Measurements from ENCODE around the gene TPRX1. TPM values are rescaled to one million over a fixed set of nuclear protein-coding genes. Genes with fewer than 3 reads are reported as not detected.
"Not testable (repeated sequence)": the region's sequence is repeated elsewhere in the genome, so short reads cannot be mapped to it uniquely, and the experiment has no call there.

The TPRX1 gene
- total RNA-seq, 2 experiments from 2014 or later: not detected

DNA sequence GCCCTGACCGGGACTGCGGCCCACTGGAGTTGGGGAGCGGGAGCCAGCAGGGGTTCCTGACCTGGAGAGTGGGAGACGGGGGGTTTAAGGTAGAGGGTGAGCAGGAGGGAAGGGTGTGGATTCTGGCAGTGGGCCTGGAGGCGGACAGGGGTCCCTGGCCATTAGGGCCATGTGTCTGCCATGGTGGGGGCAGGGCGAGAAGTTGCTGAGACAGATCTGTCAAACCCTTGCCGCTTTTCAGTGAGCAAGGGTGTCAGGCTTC, 38.1 kb downstream of the TPRX1 start:
- TF ChIP-seq, protein P1, sequence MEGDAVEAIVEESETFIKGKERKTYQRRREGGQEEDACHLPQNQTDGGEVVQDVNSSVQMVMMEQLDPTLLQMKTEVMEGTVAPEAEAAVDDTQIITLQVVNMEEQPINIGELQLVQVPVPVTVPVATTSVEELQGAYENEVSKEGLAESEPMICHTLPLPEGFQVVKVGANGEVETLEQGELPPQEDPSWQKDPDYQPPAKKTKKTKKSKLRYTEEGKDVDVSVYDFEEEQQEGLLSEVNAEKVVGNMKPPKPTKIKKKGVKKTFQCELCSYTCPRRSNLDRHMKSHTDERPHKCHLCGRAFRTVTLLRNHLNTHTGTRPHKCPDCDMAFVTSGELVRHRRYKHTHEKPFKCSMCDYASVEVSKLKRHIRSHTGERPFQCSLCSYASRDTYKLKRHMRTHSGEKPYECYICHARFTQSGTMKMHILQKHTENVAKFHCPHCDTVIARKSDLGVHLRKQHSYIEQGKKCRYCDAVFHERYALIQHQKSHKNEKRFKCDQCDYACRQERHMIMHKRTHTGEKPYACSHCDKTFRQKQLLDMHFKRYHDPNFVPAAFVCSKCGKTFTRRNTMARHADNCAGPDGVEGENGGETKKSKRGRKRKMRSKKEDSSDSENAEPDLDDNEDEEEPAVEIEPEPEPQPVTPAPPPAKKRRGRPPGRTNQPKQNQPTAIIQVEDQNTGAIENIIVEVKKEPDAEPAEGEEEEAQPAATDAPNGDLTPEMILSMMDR (IDR thresholded peaks at IDR 0.05): no peak
- H3K27ac Mint-ChIP-seq: no peak overlapping the region
- no peaks in the 10 kb centered on the region for H3K27me3 Mint-ChIP-seq
- peaks cover 3% of the 10 kb centered on the region for H3K4me1 Mint-ChIP-seq (ENCODE audit: low read depth)
- no peak for DNase-seq
- no peak for ATAC-seq
- H3K9me3 Mint-ChIP-seq: no peaks in the 10 kb centered on the region
- CTCF ChIA-PET: interaction anchor here (0.6 to 3.1 kb wide), 8 partner anchors 9 to 54 kb away, joined by 3 to 15 read pairs (median 6); partner anchors contain the start of genes EHD2 and NOP53
- no peak overlapping the region for H3K4me3 Mint-ChIP-seq
- intact Hi-C loops (cut with micrococcal nuclease): no loop called here
- POLR2A ChIA-PET: interaction anchor here (0.9 to 1.7 kb wide), 3 partner anchors 8 to 14 kb away, joined by 4 to 7 read pairs (median 4); no protein-coding TSS in a partner anchor
- no peaks in the 10 kb centered on the region for H3K36me3 Mint-ChIP-seq (ENCODE audit: low read depth)

- H3K9me3 Mint-ChIP-seq: no peaks in the 10 kb centered on the region
- no peaks in the 10 kb centered on the region for H3K36me3 Mint-ChIP-seq (ENCODE audit: low read depth)
- DNase-seq (peak; percentile 61), ATAC-seq (peak; percentile 69)
- H3K27me3 Mint-ChIP-seq: no peaks in the 10 kb centered on the region
- no peak overlapping the region for H3K27ac Mint-ChIP-seq
- TF ChIP-seq, protein P1 (IDR thresholded peaks at IDR 0.05): peak; percentile 54
- H3K4me3 Mint-ChIP-seq: no peak overlapping the region
- CTCF ChIA-PET: interaction anchor here (0.6 to 3.1 kb wide), 10 partner anchors 10 to 337 kb away, joined by 3 to 15 read pairs (median 5); partner anchors contain the start of genes EHD2 and NOP53
- intact Hi-C loops (cut with micrococcal nuclease): no loop called here
- POLR2A ChIA-PET: interaction anchor here (0.6 to 0.9 kb wide), 2 partner anchors 12 to 16 kb away, joined by 3 to 4 read pairs; no protein-coding TSS in a partner anchor
- H3K4me1 Mint-ChIP-seq (ENCODE audit: low read depth): peaks cover 3% of the 10 kb centered on the region
Measured at GRCh38 chr19:47765523-47766358, 38.6 kb downstream of the TPRX1 start.

DNA sequence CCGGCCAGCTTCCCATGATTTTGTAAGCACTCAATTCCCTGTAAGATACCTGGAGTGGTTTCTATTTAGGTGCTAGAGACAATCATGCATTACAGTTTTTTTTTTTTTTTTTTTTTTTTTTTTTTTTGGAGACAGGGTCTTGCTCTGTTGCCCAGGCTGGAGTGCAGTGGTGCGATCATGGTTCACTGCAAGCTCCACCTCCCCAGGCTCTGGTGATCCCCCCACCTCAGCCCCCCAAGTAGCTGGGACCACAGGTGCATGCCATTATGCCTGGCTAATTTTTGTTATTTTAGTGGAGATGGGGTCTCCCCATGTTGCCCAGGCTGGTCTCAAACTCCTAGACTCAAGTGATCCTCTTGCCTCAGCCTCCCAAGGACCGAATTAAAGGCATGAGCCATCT, 39.6 kb downstream of the TPRX1 start:
- POLR2A ChIA-PET: interaction anchor here (0.6 to 0.8 kb wide), 2 partner anchors 17 to 19 kb away, joined by 3 to 4 read pairs; partner anchors contain the start of gene NOP53
- DNase-seq; H3K36me3 Mint-ChIP-seq (ENCODE audit: low read depth); H3K27ac Mint-ChIP-seq; ATAC-seq; H3K4me3 Mint-ChIP-seq; H3K27me3 Mint-ChIP-seq; intact Hi-C loops (cut with micrococcal nuclease); H3K4me1 Mint-ChIP-seq (ENCODE audit: low read depth); H3K9me3 Mint-ChIP-seq: not testable (repeated sequence)
- CTCF ChIA-PET: interaction anchor here (1.2 to 3.1 kb wide), 5 partner anchors 20 to 42 kb away, joined by 3 to 15 read pairs (median 6); partner anchors contain the start of gene NOP53

- Mint-ChIP-seq H3K4me3 (no peak overlapping the region), H3K9me3 (no peaks in the 10 kb centered on the region), H3K36me3 (ENCODE audit: low read depth) (peaks cover 19% of the 10 kb centered on the region), H3K27ac (no peak overlapping the region), H3K4me1 (ENCODE audit: low read depth) (no peaks in the 10 kb centered on the region), H3K27me3 (no peaks in the 10 kb centered on the region)
- ATAC-seq: no peak
- intact Hi-C loops (cut with micrococcal nuclease): no loop called here
- POLR2A ChIA-PET: interaction anchor here (1.4 to 8.2 kb wide), 2 partner anchors 11 to 16 kb away, joined by 5 to 69 read pairs; partner anchors contain the start of gene NOP53
- TF ChIP-seq, protein P1 (IDR thresholded peaks at IDR 0.05): no peak
- DNase-seq: no peak
- CTCF ChIA-PET: no interaction called here
Measured at GRCh38 chr19:47762615-47763308, 41.6 kb downstream of the TPRX1 start.

- Mint-ChIP-seq H3K9me3 (no peaks in the 10 kb centered on the region), H3K27ac (no peak overlapping the region), H3K4me3 (no peak overlapping the region), H3K27me3 (no peaks in the 10 kb centered on the region), H3K4me1 (ENCODE audit: low read depth) (no peaks in the 10 kb centered on the region), H3K36me3 (ENCODE audit: low read depth) (peaks cover 25% of the 10 kb centered on the region)
- ChIA-PET POLR2A (interaction anchor here (1.4 to 8.2 kb wide), 2 partner anchors 10 to 15 kb away, joined by 5 to 69 read pairs; partner anchors contain the start of gene NOP53), CTCF (no interaction called here)
- DNase-seq (no peak), ATAC-seq (no peak)
- TF ChIP-seq, protein P1 (IDR thresholded peaks at IDR 0.05): no peak
- intact Hi-C loops (cut with micrococcal nuclease): no loop called here
Measured at GRCh38 chr19:47762151-47762550, 42.2 kb downstream of the TPRX1 start.

All from activated CD8-positive, alpha-beta T cell treated with anti-CD3 and anti-CD28 coated beads for 36 hours (primary cell).